ENCODE data around the gene GJA5.
A peak's percentile ranks its signal among the peaks of the same experiment; 100 is the strongest.

GJA5 gene

GRCh38 chr1:147752511-147752910 is 7.9 kb downstream of the GJA5 start:
- Mint-ChIP-seq H3K36me3 (ENCODE audit: low read depth) (no peaks in the 10 kb centered on the region), H3K4me3 (no peak overlapping the region), H3K27me3 (ENCODE audit: low read depth) (no peaks in the 10 kb centered on the region), H3K4me1 (peaks cover 37% of the 10 kb centered on the region), H3K27ac (peak overlapping the region in 1 of 3 experiments; percentile 24), H3K9me3 (no peaks in the 10 kb centered on the region)
- no peak for TF ChIP-seq CTCF (IDR thresholded peaks at IDR 0.05; ENCODE audit: unreplicated experiment in 3 of 3)

GRCh38 chr1:147751346-147751745 is 9.1 kb downstream of the GJA5 start:
- Mint-ChIP-seq H3K36me3 (ENCODE audit: low read depth) (no peaks in the 10 kb centered on the region), H3K4me1 (peaks cover 26% of the 10 kb centered on the region), H3K27ac (no peak overlapping the region), H3K9me3 (no peaks in the 10 kb centered on the region), H3K4me3 (no peak overlapping the region), H3K27me3 (ENCODE audit: low read depth) (no peaks in the 10 kb centered on the region)
- no peak for TF ChIP-seq CTCF (IDR thresholded peaks at IDR 0.05; ENCODE audit: unreplicated experiment in 3 of 3)

GRCh38 chr1:147750618-147751217 is 9.7 kb downstream of the GJA5 start:
- Mint-ChIP-seq H3K27ac (no peak overlapping the region), H3K4me3 (no peak overlapping the region), H3K27me3 (ENCODE audit: low read depth) (no peaks in the 10 kb centered on the region), H3K9me3 (no peaks in the 10 kb centered on the region), H3K36me3 (ENCODE audit: low read depth) (no peaks in the 10 kb centered on the region), H3K4me1 (peaks cover 25% of the 10 kb centered on the region)
- TF ChIP-seq CTCF (IDR thresholded peaks at IDR 0.05; ENCODE audit: unreplicated experiment in 3 of 3) = no peak

GRCh38 chr1:147749792-147750191 is 10.6 kb downstream of the GJA5 start:
- H3K27me3 Mint-ChIP-seq (ENCODE audit: low read depth) = no peaks in the 10 kb centered on the region
- H3K27ac Mint-ChIP-seq = no peak overlapping the region
- H3K4me3 Mint-ChIP-seq = no peak overlapping the region
- H3K4me1 Mint-ChIP-seq = peaks cover 25% of the 10 kb centered on the region
- no peaks in the 10 kb centered on the region for H3K36me3 Mint-ChIP-seq (ENCODE audit: low read depth)
- no peak for TF ChIP-seq CTCF (IDR thresholded peaks at IDR 0.05; ENCODE audit: unreplicated experiment in 3 of 3)
- H3K9me3 Mint-ChIP-seq = no peaks in the 10 kb centered on the region

- Mint-ChIP-seq H3K4me3 (no peak overlapping the region), H3K27me3 (ENCODE audit: low read depth) (no peaks in the 10 kb centered on the region), H3K27ac (no peak overlapping the region), H3K36me3 (ENCODE audit: low read depth) (no peaks in the 10 kb centered on the region), H3K9me3 (no peaks in the 10 kb centered on the region), H3K4me1 (peaks cover 25% of the 10 kb centered on the region)
- TF ChIP-seq CTCF (IDR thresholded peaks at IDR 0.05; ENCODE audit: unreplicated experiment in 3 of 3) = no peak
Observed at GRCh38 chr1:147748676-147749350, 11.6 kb downstream of the GJA5 start.

GRCh38 chr1:147747966-147748365 is 12.4 kb downstream of the GJA5 start:
- Mint-ChIP-seq H3K27ac (no peak overlapping the region), H3K4me3 (no peak overlapping the region), H3K4me1 (peaks cover 21% of the 10 kb centered on the region), H3K9me3 (no peaks in the 10 kb centered on the region), H3K27me3 (ENCODE audit: low read depth) (no peaks in the 10 kb centered on the region), H3K36me3 (ENCODE audit: low read depth) (no peaks in the 10 kb centered on the region)
- no peak for TF ChIP-seq CTCF (IDR thresholded peaks at IDR 0.05; ENCODE audit: unreplicated experiment in 3 of 3)
